ENCODE measurements around the gene RHOF. TPM values are rescaled to one million over a fixed set of nuclear protein-coding genes. Genes with fewer than 3 reads are reported as not detected.

Gene RHOF
- total and polyA plus RNA-seq, 4 donors = 15.1 to 34.7 (median 24.8) TPM

- no peak overlapping the region for H3K27ac ChIP-seq (ENCODE audit: low read depth in 1 of 2, low read length in 1 of 2)
- peaks cover 5 to 50% (median 22%) of the 10 kb centered on the region in 4 donors for H3K36me3 ChIP-seq (ENCODE audit: control insufficient read depth in 4 of 4, insufficient read depth in 4 of 4, low read length in 4 of 4)
- ATAC-seq (ENCODE audit: insufficient read depth, low FRiP score) = no peak
- TF ChIP-seq CTCF (IDR thresholded peaks at IDR 0.05; ENCODE audit: control extremely low read depth, extremely low read depth) = no peak
- H3K9ac ChIP-seq (ENCODE audit: insufficient read depth in 1 of 2, low read length in 2 of 2) = no peak overlapping the region
- no peak for DNase-seq
- no peaks in the 10 kb centered on the region for H3K9me3 ChIP-seq (ENCODE audit: control insufficient read depth in 4 of 4, insufficient read depth in 3 of 4, low read length in 3 of 4)
- H3K27me3 ChIP-seq (ENCODE audit: control insufficient read depth in 3 of 3, insufficient read depth in 3 of 3, low read length in 2 of 3) = no peaks in the 10 kb centered on the region
- no peak overlapping the region for H3K4me3 ChIP-seq
- peaks cover 4 to 34% (median 18%) of the 10 kb centered on the region in 5 donors for H3K4me1 ChIP-seq (ENCODE audit: control insufficient read depth in 5 of 5, insufficient read depth in 5 of 5, low read length in 5 of 5)
- WGBS, 2 donors = 61 to 65% methylated on average over 6 of the region's 6 CpGs
Observed at GRCh38 chr12:121810833-121811433, 17.4 kb upstream of the RHOF start.

GRCh38 chr12:121810234-121810817, 16.8 kb upstream of the RHOF start:
- Histone ChIP-seq H3K4me3 (no peak overlapping the region), H3K27ac (ENCODE audit: low read depth in 1 of 2, low read length in 1 of 2) (no peak overlapping the region)

DNA sequence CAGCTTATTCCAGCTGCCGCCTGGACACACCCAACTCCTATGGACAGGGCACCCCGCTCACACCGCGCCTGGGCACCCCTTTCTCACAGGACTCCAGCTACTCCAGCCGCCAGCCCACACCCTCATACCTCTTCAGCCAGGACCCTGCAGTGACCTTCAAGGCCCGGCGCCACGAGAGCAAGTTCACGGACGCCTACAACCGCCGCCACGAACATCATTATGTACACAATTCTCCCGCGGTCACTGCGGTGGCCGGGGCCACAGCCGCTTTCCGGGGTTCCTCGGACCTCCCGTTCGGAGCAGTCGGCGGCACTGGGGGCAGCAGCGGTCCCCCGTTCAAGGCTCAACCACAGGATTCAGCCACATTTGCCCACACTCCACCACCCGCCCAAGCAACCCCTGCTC, 16.2 kb upstream of the RHOF start:
- H3K9me3 ChIP-seq (ENCODE audit: control insufficient read depth in 4 of 4, insufficient read depth in 3 of 4, low read length in 3 of 4) = no peaks in the 10 kb centered on the region
- H3K4me3 ChIP-seq = no peak overlapping the region
- no peak for TF ChIP-seq CTCF (IDR thresholded peaks at IDR 0.05; ENCODE audit: control extremely low read depth, extremely low read depth)
- WGBS, 2 donors = 89 to 96% methylated on average over 27 of the region's 27 CpGs
- H3K4me1 ChIP-seq (ENCODE audit: control insufficient read depth in 5 of 5, insufficient read depth in 5 of 5, low read length in 5 of 5) = peaks cover 5 to 37% (median 21%) of the 10 kb centered on the region in 5 donors
- DNase-seq (no peak), ATAC-seq (ENCODE audit: insufficient read depth, low FRiP score) (no peak)
- peaks cover 3 to 46% (median 19%) of the 10 kb centered on the region in 4 donors for H3K36me3 ChIP-seq (ENCODE audit: control insufficient read depth in 4 of 4, insufficient read depth in 4 of 4, low read length in 4 of 4)
- no peak overlapping the region for H3K27ac ChIP-seq (ENCODE audit: low read depth in 1 of 2, low read length in 1 of 2)
- H3K9ac ChIP-seq (ENCODE audit: insufficient read depth in 1 of 2, low read length in 2 of 2) = no peak overlapping the region
- H3K27me3 ChIP-seq (ENCODE audit: control insufficient read depth in 3 of 3, insufficient read depth in 3 of 3, low read length in 2 of 3) = no peaks in the 10 kb centered on the region

More at GRCh38 chr12:121810234-121810817, 16.8 kb upstream of the RHOF start:
- TF ChIP-seq CTCF (IDR thresholded peaks at IDR 0.05; ENCODE audit: control extremely low read depth, extremely low read depth) = no peak
- ATAC-seq (ENCODE audit: insufficient read depth, low FRiP score) (no peak), DNase-seq (no peak)
- WGBS, 2 donors = 85 to 89% methylated on average over 33 of the region's 33 CpGs
- no peaks in the 10 kb centered on the region for H3K27me3 ChIP-seq (ENCODE audit: control insufficient read depth in 3 of 3, insufficient read depth in 3 of 3, low read length in 2 of 3)
- no peaks in the 10 kb centered on the region for H3K9me3 ChIP-seq (ENCODE audit: control insufficient read depth in 4 of 4, insufficient read depth in 3 of 4, low read length in 3 of 4)
- H3K9ac ChIP-seq (ENCODE audit: insufficient read depth in 1 of 2, low read length in 2 of 2) = no peak overlapping the region
- H3K4me1 ChIP-seq (ENCODE audit: control insufficient read depth in 5 of 5, insufficient read depth in 5 of 5, low read length in 5 of 5) = peaks cover 5 to 37% (median 21%) of the 10 kb centered on the region in 5 donors
- peaks cover 5 to 48% (median 19%) of the 10 kb centered on the region in 4 donors for H3K36me3 ChIP-seq (ENCODE audit: control insufficient read depth in 4 of 4, insufficient read depth in 4 of 4, low read length in 4 of 4)
